Measurements from ENCODE around the gene FMNL2.

DNA sequence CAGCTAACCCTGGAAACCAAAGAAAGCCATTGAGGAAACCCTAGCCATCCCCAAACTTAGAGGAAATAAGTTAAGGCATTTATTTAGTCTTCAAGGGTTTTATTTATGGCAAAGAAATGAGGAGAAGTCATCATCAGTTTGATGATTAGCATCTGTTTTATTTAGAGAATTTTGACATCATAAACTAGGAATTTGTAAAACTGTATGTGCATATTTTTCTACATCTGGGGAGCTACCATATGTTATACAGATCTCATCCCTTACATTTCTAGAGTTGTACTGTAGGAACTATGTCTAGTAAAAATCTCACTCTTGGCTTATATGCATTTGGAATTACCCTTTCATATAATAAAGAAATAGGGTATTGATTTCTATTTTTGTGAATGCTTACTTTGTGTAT is 48.7 kb downstream of the FMNL2 start:
- no peak for TF ChIP-seq POLR2A (IDR thresholded peaks at IDR 0.05)
- TF ChIP-seq, protein P1, sequence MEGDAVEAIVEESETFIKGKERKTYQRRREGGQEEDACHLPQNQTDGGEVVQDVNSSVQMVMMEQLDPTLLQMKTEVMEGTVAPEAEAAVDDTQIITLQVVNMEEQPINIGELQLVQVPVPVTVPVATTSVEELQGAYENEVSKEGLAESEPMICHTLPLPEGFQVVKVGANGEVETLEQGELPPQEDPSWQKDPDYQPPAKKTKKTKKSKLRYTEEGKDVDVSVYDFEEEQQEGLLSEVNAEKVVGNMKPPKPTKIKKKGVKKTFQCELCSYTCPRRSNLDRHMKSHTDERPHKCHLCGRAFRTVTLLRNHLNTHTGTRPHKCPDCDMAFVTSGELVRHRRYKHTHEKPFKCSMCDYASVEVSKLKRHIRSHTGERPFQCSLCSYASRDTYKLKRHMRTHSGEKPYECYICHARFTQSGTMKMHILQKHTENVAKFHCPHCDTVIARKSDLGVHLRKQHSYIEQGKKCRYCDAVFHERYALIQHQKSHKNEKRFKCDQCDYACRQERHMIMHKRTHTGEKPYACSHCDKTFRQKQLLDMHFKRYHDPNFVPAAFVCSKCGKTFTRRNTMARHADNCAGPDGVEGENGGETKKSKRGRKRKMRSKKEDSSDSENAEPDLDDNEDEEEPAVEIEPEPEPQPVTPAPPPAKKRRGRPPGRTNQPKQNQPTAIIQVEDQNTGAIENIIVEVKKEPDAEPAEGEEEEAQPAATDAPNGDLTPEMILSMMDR (IDR thresholded peaks at IDR 0.05 in 8 of 11, conservative IDR thresholded peaks at IDR 0.05 in 3 of 11): no peak

Measured in spleen (tissue), 7 donors.